HG03571 (cell line): ENCODE results near the gene MAMDC2.
A peak's percentile ranks its signal among the peaks of the same experiment; 100 is the strongest.

ENCODE experiments used
- ATAC-seq: cut with Tn5 transposase; IDR thresholded peaks from one replicate; pipeline ENCODE4 v1.9.1; 2021; ENCODE audit not compliant: unreplicated experiment

MAMDC2 gene

DNA sequence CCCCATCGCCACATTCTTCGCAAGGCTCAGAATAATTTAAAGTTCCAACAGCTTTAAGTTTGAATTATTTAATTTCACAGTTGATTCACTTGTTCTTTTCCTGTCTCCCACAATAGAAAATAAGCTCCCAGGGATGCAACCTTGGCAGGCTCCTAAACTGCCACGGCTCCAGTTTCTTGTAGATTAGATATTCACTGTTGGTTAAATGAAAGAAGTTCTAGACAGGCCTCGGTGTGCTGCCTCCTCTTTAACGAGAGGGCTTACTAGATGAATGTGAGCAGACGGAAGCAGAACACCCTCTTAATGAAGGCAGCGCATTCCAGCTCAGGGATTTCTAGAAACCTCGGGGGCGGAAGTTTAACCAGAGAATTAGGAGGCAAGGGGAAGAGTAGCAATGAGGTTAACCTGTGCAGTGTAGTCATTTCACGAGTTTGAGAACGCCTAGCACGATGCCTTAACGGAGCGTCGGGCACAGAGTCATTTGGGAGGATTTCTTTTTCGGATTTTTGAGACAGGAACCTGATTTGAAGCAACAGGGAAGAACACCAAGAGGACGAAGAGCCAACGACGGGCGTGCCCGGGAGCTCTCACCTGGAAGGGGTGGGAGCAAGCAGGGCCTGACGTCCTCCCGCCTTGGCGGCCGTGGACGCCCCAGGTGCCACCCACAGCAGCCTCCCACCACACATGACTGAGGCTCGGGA, 214.5 kb downstream of the MAMDC2 start:
- peak; percentile 41 for ATAC-seq

DNA sequence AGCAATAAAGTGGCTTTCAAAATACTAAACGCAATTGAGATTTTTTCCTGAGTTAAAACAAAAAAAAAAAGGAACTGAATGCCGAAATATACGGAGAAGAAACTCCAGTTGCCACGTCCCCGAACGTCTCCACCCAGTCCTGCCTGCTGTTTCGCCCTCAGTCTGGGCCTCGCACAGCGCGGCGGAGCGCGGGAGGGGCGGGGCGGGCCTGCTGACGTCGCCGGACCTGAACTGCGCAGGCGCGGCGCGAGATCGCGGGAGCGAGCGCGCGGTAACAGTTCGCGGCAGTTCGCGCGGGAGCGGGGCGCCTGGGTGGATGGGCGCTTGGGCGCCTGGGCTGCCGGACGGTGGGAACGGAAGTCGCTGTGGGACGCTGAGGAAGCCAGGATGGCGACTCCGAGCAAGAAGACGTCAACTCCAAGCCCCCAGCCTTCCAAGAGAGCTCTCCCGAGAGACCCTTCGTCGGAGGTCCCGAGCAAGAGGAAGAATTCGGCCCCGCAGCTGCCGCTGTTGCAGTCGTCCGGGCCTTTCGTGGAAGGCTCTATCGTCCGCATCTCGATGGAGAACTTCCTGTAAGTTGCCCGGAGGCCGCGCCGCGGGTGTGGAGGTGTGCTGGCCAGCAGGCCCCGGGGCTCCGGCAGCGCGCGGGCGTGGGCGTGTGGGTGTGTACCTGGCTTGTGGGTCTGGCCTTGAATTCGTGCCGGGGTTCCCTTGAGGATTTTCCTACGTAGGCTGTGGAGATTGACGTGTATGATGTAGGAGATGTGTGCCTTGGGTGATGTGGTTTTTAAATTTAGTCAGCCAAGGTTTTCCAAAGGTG, 215.3 kb downstream of the MAMDC2 start, which contains the start of gene SMC5:
Gene SMC5 (plus strand): TSS at position 287 of the 820 bp plus-strand sequence. CDS start 101 bp downstream, at position 388.
- ATAC-seq, result peak; percentile 87

DNA sequence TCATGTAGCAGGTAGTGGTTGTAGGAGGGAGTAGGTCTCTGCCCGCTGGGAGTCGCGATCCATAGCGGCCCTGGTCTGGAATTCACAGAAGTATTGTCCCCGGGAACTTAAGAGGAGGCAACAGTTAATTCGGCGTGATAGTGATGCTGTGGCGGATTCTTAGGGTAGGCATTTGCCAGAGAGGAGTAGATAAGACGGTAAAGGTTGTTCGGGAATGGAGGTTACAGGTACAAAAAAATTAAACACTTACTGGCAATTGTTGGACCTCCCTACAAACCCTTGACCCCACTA, 215.8 kb downstream of the MAMDC2 start:
- no peak for ATAC-seq

DNA sequence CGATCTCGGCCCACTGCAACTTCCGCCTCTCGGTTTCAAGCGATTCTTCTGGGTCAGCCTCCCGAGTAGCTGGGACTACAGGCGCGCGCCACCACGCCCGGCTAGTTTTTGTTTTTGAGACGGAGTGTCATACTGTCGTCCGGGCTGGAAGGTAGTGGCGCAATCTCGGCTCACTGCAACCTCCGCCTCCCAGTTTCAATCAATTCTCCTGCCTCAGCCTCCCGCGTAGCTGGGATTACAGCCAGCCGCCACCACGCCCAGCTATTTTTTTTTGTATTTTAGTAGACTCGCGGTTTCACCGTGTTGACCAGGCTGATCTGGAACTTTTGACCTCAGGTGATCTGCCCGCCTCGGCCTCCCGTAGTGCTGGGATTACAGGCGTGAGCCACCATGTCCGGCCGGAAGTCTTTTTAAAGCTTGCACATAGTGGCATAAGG, 216.4 kb downstream of the MAMDC2 start:
- ATAC-seq, result no peak

DNA sequence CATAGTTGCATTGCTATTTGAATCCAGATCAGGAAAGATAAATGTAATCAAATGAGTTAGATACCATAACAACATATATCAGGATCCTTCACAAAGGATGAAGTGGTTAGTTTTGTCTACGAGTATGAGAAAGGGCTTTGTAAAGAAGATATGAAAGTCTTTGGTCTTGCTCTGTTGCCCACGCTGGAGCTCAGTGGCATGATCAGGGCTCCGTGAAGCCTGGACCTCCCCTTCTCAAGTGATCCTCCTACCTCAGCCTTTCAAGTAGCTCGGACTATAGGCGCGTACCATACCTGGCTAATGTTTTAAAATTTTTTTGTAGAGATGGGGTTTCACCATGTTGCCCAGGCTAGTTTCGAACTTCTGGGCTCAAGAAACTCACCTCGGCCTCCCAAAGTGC, 217.0 kb downstream of the MAMDC2 start:
- ATAC-seq, result no peak

DNA sequence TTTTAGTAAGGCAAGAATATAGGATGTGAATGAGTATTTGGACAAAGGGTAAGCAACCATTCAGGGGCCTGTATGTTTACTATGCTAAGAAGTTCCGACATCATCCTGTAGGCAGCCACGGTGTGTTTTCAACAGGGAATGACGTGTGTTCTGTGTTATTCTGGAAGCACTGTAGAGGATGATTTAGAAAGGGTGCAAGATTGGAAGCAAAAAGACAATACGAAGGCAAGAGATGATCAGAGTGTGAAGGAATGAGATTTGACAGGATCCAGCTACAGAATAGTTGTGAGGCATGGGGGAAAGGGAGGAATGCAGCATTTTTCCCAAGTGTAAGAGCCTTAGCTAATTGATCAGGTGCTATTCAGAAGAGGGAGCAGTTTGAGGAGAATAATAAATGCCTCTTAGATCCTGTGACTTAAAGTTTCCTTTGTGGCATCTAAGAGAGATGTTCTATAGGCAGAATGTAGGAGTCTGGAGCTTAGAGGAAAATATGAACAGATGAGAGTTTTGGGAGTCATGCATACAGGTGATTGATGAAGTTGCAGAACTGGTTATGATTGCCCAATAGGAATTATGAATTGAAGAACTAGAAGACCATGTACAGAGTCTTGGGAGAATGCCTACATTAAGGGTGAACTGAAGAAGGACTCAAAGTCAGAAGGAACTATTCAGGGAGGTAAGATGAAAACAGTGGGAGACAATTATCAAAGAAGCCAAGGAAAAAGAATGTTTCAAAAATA, 217.7 kb downstream of the MAMDC2 start:
- ATAC-seq, result no peak

DNA sequence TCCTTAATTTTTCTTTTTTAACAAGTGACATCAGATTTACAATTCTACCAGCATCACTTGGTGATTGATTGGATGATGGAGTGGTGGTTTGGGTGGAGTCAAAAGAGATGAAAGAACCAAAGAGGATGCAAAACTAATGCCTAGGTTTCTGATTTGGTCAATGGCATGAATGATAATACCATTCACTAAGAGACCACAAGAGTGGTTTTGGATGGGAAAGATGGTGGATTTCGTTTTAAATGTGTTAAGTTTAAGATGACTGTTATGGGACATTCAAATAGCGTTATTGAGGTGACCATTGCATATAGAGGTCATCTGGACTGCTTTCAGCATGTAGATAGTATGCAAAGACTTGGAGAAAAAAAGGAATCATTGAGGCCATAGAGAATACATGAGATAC, 218.7 kb downstream of the MAMDC2 start:
- no peak for ATAC-seq

DNA sequence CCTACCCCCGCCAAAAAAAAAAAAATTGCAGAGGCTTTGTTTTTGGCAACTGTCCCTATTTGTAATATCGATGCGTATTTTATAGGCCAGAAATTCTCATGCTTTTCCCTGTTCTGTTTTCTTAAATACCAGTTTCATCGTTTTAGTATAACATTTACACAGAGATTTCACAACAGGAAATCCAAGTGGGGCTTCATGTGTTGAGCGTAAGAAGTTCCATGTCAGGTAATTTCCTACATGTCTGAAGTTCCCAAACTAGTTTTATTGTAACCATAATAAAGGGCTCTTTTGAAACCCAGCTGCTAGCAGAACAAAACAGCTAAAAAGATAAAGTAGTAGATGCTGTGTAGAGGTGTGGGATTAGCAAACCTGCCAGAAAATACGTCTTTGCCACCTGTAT, 219.3 kb downstream of the MAMDC2 start:
- no peak for ATAC-seq

DNA sequence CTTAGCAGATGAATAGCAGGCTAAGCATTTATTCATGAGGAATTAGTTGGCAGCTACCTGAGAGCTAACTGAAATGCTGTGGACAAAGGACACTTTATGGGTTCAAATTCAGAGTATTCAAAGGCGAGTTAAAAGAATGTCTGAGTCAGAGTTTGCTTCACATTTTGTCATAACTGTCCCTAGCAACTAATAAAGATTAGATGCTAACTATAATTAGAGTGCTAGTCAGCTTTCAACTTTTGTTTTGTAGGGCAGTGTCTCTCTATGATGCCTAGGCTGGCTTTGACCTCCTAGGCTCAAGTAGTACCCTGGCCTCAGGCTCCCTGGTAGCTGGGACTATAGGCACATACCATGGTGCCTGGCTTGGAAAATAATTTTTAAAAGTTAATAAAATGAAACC, 219.8 kb downstream of the MAMDC2 start:
- no peak for ATAC-seq
